Thyroid gland (tissue), 4 donors: ENCODE data around the gene SUSD2.

Experiments
- POLR2A ChIP-seq, 2 donors: fragments of 450-650 bp; IDR thresholded peaks; one replicate each; pipeline ENCODE4 v1.6.1; 2017; ENCODE audit warnings: antibody characterized with exemption in 2 of 2, mild to moderate bottlenecking in 2 of 2, moderate library complexity in 1 of 2
- TF ChIP-seq, protein P1 (sequence below), 6 experiments: fragments of 200-600 bp in 3 of 6; fragments of 450-650 bp in 3 of 6; sonication (generic) in 3 of 6; IDR thresholded peaks; one replicate each; pipeline ENCODE4 v1.5.1; 2016 to 2019; ENCODE audit warnings: antibody characterized with exemption in 6 of 6, mild to moderate bottlenecking in 2 of 6, inconsistent platforms in 1 of 6, moderate library complexity in 1 of 6

DNA sequence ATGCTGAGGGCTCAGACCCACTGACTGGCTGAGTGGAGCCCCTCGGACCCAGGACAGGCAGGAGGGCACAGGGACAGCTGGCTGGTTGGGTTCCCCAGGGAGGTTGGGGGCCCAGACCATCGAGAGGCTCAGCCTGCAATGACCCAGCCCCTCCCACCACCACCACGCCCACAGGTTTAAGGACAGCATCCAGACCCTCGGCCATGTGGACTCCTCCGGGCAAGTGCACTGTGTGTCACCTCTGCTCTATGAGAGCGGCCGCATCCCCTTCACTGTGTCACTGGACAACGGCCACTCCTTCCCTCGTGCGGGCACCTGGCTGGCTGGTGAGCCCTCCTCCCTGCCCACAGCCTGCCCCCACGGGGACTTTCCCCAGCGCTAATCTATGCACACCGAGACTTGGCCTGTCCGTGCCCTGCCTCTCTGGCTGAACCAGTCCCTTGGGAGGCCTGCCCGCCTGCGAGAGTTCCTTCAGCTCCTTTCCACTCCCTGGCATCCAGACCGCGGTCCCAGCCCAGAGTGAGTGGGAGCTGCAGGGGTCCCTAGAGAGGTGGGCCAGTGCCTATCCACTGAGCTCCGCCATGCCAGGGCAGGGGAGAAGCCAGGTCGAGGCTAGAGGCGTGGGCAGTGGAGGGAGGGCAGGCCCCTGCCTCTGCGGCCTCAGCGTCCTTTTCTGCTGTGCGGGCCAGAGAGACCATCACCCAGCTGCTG is 2.2 kb downstream of the SUSD2 start:
- no peak for TF ChIP-seq POLR2A (IDR thresholded peaks at IDR 0.05)
- TF ChIP-seq, protein P1, sequence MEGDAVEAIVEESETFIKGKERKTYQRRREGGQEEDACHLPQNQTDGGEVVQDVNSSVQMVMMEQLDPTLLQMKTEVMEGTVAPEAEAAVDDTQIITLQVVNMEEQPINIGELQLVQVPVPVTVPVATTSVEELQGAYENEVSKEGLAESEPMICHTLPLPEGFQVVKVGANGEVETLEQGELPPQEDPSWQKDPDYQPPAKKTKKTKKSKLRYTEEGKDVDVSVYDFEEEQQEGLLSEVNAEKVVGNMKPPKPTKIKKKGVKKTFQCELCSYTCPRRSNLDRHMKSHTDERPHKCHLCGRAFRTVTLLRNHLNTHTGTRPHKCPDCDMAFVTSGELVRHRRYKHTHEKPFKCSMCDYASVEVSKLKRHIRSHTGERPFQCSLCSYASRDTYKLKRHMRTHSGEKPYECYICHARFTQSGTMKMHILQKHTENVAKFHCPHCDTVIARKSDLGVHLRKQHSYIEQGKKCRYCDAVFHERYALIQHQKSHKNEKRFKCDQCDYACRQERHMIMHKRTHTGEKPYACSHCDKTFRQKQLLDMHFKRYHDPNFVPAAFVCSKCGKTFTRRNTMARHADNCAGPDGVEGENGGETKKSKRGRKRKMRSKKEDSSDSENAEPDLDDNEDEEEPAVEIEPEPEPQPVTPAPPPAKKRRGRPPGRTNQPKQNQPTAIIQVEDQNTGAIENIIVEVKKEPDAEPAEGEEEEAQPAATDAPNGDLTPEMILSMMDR (IDR thresholded peaks at IDR 0.05): no peak
